ENCODE measurements around the gene HRH3. TPM values are rescaled to one million over a fixed set of nuclear protein-coding genes. Genes with fewer than 3 reads are reported as not detected.

HRH3 gene
- total RNA-seq, 1 experiment from 2014 or later, result not detected

DNA sequence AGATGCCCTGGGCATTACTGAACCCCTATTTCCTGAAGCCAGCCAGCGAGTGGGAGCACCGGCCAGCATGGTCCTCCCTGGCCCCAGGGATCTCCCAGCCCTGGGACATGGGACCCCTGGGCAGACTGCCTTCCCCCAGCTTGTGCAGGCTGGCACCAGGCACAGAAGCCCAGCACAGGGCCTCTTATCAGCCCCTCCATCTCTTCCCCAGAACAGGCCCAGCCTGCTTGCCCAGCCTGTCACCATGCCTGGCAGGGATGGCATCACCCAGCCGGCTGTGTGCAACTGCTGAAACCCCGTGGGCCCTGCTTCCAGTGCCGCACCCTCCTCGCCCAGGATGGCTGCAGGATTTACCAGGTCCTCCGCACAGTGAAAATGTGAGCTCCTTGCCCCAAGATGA, 12.1 kb upstream of the HRH3 start:
- DNase-seq (ENCODE audit: extremely low read depth, low read depth), result no peak

DNA sequence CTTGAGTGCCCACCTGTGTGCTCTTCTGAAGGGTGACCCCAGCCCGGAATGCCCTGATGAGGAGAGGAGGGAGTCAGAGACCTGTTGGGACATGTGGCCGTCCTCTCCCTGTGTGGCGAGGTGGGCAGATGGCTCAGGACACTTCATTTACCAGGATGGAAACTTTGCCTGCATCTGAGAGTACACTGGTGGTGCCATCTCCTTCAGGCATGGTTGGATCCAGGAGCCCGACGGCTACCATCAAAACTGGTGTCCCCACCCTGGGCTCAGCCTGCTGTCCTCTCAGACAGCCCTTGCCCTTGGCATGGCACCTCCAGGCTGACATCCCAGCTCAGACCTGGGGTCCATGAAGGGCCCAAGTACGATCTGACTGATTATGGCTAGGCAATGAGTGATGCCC, 11.2 kb upstream of the HRH3 start:
- DNase-seq (ENCODE audit: extremely low read depth, low read depth), result no peak

DNA sequence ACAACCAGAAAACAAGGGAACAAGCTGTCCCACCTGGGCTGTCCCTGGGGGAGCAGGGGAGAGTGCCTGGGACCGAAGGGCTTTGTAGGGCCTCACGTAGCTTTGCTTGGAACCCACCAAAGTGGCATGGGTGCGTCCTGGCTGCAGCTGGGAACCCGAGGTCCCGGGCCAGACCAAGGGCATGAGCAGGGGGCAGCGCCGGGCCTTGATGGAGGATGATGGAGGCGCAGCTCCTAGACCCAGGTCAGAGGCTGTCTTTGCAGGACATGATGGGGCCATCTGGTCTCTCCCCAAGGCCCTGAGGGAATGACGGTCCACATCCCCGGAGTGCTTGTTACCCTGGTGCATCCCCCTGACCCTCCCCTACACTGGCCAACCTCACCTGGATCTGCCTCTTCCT, 10.6 kb upstream of the HRH3 start:
- DNase-seq (ENCODE audit: extremely low read depth, low read depth), result no peak

DNA sequence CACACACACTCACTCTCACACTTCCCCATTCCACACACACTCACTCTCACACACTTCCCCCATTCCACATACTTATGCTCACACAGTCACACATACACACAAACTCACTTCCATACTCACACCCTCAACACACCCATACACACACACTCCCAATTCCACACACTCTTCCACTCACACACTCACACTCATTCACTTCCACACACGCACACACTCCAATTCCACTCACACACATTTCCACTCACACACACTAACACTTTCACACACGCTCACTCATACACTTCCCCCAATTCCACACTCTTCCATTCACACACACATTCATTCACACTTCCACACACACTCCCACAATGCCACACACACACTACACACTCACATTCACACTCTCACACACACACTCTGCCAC, 10.2 kb upstream of the HRH3 start:
- DNase-seq (ENCODE audit: extremely low read depth, low read depth), result no peak

DNA sequence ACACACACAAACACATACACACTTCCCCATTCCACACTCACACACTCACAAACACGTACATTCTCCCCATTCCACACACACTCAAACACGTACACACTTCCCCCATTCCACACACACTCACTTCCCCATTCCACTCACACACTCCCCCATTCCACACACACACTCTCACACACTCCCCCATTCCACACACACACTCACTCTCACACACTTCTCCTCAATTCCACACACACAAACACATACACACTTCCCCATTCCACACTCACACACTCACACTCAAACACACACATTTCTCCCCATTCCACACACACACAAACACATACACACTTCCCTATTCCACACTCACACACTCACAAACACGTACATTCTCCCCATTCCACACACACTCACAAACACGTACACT, 9.6 kb upstream of the HRH3 start:
- no peak for DNase-seq (ENCODE audit: extremely low read depth, low read depth)

DNA sequence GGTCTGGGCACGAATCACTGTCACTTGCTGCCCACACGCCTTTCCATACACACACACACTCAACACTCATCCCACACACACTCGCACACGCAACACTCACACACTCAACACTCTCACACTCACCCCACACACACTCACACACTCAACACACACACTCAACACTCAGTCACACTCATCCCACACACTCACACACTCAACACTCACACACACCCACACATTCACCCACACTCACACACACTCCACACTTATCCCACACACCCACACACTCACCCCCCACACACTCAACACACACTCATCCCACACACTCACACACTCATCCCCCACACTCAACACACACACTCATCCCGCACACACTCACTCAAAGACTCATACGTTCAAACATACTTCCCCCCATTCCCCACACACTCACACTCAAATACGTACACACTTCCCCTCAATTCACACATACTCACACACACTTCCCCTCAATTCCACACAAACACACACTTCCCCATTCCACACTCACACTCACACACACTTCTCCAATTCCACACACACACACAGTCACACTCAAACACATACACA, 9.0 kb upstream of the HRH3 start:
- DNase-seq (ENCODE audit: extremely low read depth, low read depth), result no peak

DNA sequence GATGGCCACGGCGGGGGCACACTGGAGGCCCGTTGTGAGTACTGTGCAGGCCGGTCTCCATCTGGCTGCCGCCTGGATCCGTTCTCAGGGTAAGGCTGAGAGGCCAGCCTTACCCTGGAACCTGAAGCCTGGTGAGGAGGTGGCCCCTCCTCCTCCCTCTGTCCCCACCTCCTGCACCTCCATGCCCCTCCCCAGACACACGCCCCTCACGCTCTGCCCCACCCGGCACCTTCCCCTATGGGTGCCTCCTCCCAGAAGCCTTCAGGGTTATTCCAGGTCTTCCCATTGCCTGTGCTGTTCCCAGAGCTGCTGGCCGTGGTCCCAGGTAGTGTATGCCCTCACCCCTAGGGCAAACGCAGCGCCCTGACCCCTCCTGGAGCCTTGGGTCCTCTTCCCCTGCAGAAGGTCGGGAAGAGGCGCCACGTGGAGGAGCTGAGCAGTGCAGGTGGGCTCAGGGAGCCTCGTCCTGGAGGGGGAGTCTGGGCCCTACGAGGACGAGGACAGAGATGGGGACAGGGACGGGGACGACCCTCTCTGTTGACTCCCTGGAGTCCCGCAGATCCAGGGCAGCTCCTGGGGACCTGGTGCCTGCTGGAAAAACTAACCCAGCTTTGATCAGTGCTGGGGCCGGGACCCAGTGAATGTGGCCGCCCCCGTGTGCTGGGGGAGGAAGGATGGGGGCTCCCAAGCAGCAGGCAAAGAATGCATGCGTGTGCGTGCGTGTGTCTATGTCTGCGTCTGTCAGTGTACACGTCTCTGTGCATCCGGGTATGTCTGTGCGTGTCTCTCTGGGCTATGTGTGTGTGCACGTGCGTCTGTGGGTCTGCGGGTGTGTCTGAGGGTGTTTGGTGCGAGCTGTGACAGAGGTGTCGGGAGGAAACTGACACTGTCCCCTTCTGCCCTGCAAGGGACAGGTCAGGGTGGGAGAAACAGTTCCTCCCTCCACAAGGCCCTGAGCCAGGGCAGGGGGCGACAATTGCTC, 8.2 kb upstream of the HRH3 start:
- DNase-seq (ENCODE audit: extremely low read depth, low read depth), result no peak

DNA sequence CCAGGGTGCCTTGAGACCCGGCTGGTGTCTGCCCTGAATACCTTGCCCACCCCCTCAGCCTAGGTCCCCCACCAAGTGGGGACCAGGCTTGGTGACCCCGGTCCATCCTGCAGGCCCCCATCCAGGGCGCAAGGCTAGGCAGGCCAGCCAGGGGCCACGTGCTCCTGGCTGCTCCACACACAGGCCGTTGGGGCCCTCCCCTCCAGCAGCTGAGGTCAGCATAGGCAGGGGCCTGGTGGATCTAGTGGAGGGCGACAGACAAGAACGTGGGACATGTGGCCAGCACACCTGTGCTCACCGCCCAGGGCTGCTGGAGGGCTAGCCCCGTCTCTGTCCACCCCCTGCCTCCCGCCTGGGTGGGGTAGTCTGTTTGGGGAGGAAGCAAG, 7.5 kb upstream of the HRH3 start:
- DNase-seq (ENCODE audit: extremely low read depth, low read depth), result no peak

DNA sequence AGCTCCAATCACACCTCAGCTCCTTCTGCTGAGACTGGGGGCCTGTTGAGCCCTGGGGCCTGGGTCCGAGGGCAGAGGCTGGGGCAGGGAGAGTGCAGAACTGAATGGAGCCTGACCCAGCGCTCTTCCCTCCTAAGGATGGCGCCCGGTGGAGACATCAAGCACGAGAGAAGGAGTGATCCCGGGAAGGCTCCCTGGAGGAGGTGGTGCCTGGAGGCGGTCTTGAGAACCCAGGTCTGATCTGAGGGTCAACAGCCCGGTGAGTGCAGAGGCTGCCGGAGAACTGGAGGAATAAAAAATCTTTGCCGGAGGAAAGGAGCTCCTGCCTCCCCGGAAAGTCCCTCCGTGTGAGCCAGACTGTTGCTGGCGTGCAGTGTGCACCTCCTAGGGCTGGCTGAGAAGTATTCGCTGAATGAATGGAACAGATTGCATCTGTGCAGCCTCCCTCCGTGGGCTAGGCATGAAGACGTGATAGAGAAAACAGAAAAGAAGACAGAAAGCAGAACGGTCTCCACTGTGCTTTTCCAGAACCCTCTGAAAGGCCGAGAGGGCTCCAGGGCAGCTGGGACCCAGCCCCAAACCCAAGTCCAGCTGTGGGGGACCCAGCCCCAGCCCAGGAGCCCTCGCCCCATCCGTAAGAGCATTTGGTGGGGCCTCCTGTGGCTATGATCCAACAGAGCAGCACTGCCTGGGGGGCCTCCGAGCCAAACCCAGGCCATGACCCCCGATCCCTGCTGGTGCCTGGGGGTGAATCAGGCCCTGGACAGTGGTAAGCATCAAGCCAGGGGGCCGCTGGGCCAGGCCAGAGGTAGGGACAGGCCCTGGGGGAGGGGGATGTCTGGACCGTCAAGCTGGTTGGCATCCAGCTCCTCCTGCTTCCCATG, 6.9 kb upstream of the HRH3 start:
- DNase-seq (ENCODE audit: extremely low read depth, low read depth), result no peak

DNA sequence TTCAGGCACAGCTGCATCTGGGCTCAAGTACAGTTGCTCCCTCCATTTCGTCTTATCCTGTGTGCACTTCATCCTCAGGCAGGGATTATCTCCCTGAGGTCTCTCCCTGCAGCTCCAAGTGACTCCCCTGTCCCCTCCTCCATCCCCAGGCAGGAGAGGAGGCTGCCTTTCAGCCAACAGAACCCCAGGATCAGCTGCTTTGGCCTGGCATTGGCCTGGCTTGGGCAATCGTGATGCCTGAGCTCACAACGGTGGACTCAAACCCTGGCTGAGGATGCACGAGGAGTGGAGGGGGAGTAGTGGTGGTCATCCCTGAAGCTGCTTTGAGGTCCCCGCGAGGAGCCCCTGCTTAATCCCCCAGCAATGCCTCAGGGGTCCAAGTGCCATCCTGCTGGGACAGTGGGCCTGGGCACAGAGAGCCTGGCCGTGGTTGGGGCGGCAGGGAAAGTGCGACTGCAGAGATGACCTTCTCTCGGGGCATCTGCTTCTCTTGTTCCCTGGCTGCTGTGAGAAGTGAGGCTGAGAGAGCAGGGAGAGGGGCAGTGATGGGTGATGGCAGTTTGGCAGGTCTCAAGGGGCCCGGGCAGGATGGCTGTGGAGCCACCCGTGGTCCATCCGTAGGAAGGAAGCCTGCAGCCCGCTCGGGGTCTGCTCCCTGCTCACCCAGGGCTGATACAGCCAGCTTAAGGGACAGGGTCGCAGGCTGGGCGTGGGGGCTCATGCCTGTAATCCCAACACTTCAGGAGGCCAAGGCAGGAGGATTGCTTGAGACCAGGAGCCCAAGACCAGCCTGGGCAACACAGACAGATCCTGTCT, 6.0 kb upstream of the HRH3 start:
- DNase-seq (ENCODE audit: extremely low read depth, low read depth), result no peak

DNA sequence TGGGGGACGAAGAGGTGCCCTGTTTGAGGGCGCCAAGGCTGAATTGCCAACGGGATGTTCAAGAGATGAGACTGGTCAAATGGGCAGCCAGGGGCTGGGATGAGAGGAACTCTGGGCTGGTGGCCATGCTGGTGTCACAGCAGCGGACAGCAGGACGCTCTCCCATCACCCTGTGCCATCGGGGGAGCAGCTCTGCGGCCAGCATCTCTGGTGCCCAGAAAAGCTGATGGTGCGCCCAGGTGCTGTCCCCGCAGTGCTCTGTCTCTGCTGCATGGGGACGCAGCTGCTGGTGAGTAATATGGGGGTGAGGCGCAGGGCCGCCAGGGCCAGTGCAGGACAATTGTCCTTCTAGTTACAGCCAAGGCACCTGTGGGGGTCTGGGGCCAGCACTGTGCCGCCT, 4.9 kb upstream of the HRH3 start:
- no peak for DNase-seq (ENCODE audit: extremely low read depth, low read depth)

DNA sequence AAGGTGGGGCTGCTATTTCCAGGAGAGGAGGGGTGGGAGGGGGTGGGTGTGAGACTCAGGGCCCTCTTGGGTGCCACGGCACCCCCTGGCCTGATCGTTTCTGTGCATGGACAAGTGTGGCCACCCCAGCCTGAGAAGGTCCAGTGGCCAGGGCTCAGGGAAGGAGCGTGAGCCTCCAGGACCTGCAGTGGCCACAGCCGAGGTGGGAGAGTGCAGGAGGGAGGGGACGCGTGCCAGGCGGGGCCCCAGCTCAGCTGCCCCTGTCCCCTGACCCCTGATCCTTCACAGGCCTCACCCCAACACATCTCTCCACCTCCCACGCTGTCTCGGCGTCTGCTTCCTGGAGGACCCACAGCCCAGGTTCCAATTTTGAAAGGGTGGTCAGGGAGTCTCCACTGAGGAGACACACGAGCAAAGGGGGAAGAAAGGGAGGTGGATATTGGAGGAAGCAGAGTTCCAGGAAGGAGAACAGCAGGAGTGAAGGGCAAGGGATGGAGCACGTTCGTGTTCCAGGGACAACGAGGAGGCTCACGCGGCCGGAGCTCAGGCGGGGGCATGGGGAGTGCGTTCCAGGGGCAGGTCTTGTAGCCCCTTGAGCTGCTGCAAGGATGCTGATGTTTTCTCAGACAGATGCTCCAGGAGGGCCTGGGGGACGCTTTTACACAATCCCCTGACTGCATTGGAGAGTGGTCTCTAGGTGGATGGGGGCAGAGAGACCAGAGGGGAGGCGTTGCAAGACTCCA, 4.2 kb upstream of the HRH3 start:
- no peak for DNase-seq (ENCODE audit: extremely low read depth, low read depth)

DNA sequence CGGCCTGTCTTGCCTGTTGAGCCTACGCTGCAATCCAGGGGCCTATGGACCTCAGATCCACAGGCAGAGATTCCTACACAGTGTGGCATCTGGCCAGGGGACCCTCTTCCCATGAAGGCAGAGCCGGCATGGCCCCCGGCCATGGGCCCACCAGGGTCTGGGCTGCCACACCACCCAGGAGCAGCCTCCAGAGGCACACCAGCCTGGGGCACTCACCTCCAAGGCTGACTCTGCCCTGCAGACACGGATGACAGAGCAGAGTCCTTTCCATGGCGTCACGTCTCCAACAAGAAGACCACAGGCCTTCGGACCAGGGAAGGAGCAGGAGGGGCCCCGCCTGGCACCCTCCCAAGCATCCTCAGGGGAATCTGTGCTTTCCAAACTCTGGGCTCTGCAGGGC, 3.5 kb upstream of the HRH3 start:
- DNase-seq (ENCODE audit: extremely low read depth, low read depth), result no peak

DNA sequence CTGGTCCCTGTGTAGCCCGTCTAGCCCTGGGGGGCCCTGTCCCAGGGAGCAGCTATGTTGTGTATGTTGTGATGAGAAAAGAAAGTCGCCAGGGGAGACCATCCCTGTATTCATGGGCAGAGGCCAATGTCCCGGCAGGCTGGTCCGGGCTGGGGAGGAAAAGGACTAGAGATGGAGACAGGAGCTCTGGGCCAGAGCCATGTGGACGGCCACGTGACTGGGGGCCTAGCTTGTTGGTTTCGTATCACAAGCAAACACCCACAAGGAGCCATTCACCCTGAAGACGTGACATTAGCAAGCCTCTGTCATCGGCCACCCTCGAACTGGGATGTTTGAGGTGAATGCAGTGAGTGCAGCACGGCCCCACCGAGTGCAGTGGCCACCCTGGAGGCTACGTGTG, 2.9 kb upstream of the HRH3 start:
- no peak for DNase-seq (ENCODE audit: extremely low read depth, low read depth)

DNA sequence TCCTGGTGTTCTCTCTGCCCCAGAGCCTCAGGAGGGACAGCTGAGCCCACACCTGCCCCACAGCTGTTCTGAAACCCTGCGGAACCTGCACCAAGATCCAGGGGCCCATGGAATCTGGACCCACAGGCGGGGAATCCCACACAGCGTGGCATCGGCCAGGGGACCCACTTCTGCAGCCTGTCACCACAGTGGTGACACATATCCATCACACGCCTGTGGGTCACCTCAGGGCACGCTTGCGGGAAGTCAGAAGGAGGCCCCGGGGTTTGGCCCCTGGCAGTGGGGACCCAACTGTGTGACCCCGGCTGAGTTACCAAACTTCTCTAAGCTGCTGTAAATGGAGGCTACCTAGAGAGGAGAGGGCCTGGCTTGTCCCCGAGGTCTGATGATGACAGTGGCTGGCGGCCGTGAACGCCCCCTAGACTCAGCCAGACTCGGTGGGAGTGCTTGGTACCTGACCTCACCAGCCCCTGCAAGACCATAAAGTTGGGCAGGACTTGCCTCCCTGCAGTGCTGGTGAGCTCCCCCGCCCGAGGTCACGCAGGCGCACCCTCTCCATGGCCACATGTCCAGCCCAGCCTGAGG, 2.3 kb upstream of the HRH3 start:
- DNase-seq (ENCODE audit: extremely low read depth, low read depth), result no peak

DNA sequence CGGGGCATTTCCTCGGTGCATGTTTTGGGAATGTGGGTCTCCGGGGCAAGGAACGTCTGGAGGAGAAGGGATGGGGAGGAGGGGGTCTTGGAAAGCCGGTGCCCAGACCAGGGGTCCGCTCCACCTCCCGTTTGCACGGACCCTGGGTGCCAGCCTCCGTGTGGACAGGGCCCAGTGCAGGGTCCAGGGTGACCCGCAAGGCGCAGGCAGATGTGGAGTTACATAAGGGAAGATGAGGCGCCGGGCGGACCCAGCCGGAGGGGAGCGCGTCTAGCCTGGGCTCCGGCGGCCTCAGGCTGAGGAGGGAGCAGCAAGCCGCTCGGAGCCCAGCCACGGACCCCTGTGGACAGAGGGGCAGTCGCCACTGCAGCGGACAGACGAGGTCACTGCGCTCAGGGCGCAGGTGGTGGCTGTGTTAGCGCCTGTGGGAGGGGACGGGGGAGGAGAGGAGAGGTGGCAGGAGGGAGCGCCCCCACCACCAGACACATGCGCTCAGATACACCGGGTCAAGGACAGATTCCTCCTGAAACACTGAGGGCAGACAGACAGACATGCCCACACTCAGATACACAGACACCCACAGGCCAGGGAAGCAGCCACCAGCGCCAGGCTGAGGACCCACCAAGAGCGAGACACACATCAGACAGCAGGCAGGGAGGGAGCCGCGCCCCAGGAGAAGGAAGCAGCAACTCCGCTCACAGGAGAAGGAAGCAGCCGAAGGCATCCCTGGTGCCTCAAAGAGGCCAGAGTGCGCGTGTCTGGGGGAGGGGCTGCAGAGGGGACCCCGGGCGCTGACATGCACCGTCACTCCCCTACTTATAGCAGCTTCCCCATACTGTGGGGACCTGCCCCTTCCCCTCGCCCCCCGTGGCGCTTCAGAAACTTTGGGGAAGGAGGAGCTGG, 839 bp upstream of the HRH3 start:
- DNase-seq (ENCODE audit: extremely low read depth, low read depth), result no peak

DNA sequence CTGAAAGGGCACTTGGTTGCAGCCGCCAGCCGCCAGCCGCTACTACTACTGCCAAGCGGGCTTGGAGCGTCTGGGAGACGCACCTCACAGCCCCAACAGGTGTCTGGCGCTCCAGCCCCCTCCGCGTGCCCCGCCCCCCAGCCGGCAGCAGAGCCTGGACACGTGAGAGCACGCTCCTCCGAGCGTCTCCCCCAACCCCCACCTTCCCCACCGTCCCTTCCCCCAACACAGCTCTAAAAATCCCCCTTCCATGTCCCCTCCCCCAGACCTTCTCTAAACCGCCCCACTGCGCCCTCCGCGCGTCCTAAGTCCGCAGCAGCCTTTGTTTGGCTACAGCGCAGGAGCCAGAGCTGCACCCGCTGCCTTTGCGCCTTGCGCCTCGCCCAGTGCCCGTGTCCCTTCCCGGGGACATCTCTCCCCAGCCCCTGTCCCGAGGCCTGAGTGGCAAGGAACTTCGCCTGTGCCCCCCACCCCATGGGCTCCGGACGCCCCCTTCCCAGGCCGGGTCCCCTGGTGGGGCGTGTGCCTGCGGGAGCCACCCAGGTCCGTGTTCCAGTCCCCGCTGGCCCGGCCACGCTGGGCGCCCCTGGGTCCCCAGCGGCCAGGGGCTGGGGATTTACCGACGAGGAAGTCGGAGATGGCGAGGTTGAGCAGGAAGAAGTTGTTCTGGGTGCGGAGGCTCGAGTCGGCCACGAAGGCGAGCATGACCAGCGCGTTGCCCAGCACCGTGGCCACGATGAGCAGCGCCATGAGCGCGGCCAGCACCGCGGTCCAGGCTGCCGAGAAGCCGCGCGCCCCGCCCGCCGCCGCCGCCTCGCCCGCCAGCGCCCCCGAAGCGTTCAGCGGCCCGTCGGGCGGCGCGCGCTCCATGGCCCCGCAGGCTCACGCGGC, 732 bp downstream of the HRH3 start:
- no peak for DNase-seq (ENCODE audit: extremely low read depth, low read depth)
